Muscle of back (tissue), 11 donors: ENCODE data around the gene CADM1. TPM values are rescaled to one million over a fixed set of nuclear protein-coding genes. Genes with fewer than 3 reads are reported as not detected.
"Not testable (repeated sequence)": the region's sequence is repeated elsewhere in the genome, so short reads cannot be mapped to it uniquely, and the experiment has no call there.

Experiments
- DNase-seq, 3 donors: peaks; one replicate each; pipeline versions ENCODE4 v3.0.0 to v3.0.0-alpha.2; 2013
- polyA plus RNA-seq, 10 donors: library from polyadenylated mRNA; unstranded; fragments of 120-200 nt; gene quantifications; one replicate each; pipeline ENCODE4 v1.2.1, GENCODE V29; 2013; ENCODE audit not compliant: insufficient read length in 10 of 10

Gene CADM1
- polyA plus RNA-seq, 10 donors, result 13.4 to 32.3 (median 26.3) TPM

- no peak for DNase-seq
Measured at GRCh38 chr11:115480611-115481010, 23.6 kb downstream of the CADM1 start.

- no peak for DNase-seq
Measured at GRCh38 chr11:115477410-115477809, 26.8 kb downstream of the CADM1 start.

- no peak for DNase-seq
Measured at GRCh38 chr11:115476463-115477286, 27.5 kb downstream of the CADM1 start.

GRCh38 chr11:115475564-115475963 lies 28.7 kb downstream of the CADM1 start:
- no peak for DNase-seq

- not testable (repeated sequence) for DNase-seq
Measured at GRCh38 chr11:115474306-115474705, 29.9 kb downstream of the CADM1 start.

GRCh38 chr11:115473167-115473566 lies 31.0 kb downstream of the CADM1 start:
- DNase-seq, result no peak

- no peak for DNase-seq
Measured at GRCh38 chr11:115471367-115471766, 32.8 kb downstream of the CADM1 start.

GRCh38 chr11:115470928-115471327 lies 33.3 kb downstream of the CADM1 start:
- DNase-seq, result no peak

- DNase-seq, result no peak
Measured at GRCh38 chr11:115469361-115469760, 34.9 kb downstream of the CADM1 start.

- no peak for DNase-seq
Measured at GRCh38 chr11:115466122-115466521, 38.1 kb downstream of the CADM1 start.

- DNase-seq, result peak in 1 of 3 donors; percentile 69
Measured at GRCh38 chr11:115464269-115464668, 39.9 kb downstream of the CADM1 start.

GRCh38 chr11:115463606-115464005 lies 40.6 kb downstream of the CADM1 start:
- DNase-seq, result no peak

GRCh38 chr11:115462757-115463156 lies 41.5 kb downstream of the CADM1 start:
- DNase-seq, result no peak

- DNase-seq, result no peak
Measured at GRCh38 chr11:115462004-115462541, 42.1 kb downstream of the CADM1 start.

GRCh38 chr11:115460512-115460911 lies 43.7 kb downstream of the CADM1 start:
- DNase-seq, result no peak

- DNase-seq, result peak in 1 of 3 donors; percentile 55
Measured at GRCh38 chr11:115459563-115459962, 44.7 kb downstream of the CADM1 start.

GRCh38 chr11:115458877-115459276 lies 45.3 kb downstream of the CADM1 start:
- DNase-seq, result no peak

GRCh38 chr11:115456019-115456418 lies 48.2 kb downstream of the CADM1 start:
- peak in 1 of 3 donors; percentile 15 for DNase-seq

GRCh38 chr11:115455613-115456012 lies 48.6 kb downstream of the CADM1 start:
- no peak for DNase-seq

- no peak for DNase-seq
Measured at GRCh38 chr11:115454525-115454924, 49.7 kb downstream of the CADM1 start.

GRCh38 chr11:115453693-115454490 lies 50.3 kb downstream of the CADM1 start:
- no peak for DNase-seq

- no peak for DNase-seq
Measured at GRCh38 chr11:115452241-115452640, 52.0 kb downstream of the CADM1 start.

- DNase-seq, result peak; percentile 15 to 81 (median 69)
Measured at GRCh38 chr11:115450519-115450918, 53.7 kb downstream of the CADM1 start.
